AG10803 (cell line): ENCODE results near the gene GPR161.
A peak's percentile ranks its signal among the peaks of the same experiment; 100 is the strongest.

Experiments used
- DNase-seq: peaks from one replicate; pipeline ENCODE4 v3.0.0; 2010; ENCODE audit warnings: low read depth
- H3K4me3 ChIP-seq: 2 replicates; pipeline ENCODE4 v1.5.1; 2011; ENCODE audit warnings: mild to moderate bottlenecking, low read length, control low read depth
- TF ChIP-seq, protein P1 (sequence below): conservative IDR thresholded peaks from 2 replicates; pipeline ENCODE4 v1.5.1; 2011; ENCODE audit warnings: mild to moderate bottlenecking, low read length, control low read depth, inconsistent platforms

The GPR161 gene

DNA sequence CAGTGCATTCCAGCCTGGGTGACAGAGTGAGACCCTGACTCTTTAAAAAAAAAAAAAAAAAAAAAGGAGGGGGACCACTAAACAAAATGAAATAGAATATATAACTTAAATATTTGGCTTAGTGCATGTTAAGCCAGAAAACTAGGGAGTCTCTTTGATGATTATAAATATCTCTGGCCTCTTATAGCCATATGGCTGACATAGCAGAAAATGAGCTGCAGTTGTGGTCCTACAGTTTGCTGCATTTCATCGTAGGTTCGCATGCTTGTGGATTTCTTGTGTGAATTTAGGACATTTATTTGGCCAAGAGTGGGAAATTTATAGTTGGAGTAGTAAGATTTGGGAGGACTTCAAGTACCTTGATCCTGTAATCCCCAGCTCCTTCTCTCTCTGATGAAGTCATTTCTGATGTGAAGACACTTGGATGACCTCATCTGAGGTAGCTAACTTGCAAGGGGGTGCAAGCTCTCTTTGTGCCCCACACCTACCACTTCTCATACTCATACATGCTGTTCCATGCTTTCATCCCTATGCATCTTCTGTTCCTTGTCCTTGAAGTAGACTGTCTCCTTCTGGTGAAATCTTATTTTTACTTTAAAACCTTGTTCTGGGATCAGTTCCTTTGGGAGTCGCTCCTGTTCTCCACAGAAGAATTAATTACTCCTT is 35.7 kb upstream of the GPR161 start:
- H3K4me3 ChIP-seq: no peak overlapping the region
- TF ChIP-seq, protein P1, sequence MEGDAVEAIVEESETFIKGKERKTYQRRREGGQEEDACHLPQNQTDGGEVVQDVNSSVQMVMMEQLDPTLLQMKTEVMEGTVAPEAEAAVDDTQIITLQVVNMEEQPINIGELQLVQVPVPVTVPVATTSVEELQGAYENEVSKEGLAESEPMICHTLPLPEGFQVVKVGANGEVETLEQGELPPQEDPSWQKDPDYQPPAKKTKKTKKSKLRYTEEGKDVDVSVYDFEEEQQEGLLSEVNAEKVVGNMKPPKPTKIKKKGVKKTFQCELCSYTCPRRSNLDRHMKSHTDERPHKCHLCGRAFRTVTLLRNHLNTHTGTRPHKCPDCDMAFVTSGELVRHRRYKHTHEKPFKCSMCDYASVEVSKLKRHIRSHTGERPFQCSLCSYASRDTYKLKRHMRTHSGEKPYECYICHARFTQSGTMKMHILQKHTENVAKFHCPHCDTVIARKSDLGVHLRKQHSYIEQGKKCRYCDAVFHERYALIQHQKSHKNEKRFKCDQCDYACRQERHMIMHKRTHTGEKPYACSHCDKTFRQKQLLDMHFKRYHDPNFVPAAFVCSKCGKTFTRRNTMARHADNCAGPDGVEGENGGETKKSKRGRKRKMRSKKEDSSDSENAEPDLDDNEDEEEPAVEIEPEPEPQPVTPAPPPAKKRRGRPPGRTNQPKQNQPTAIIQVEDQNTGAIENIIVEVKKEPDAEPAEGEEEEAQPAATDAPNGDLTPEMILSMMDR: no peak
- no peak for DNase-seq

- H3K4me3 ChIP-seq: no peak overlapping the region
- DNase-seq: peak; percentile 4
- TF ChIP-seq, protein P1: no peak
Observed at GRCh38 chr1:168170564-168171508, 34.1 kb upstream of the GPR161 start.

- TF ChIP-seq, protein P1: no peak
- DNase-seq: no peak
- H3K4me3 ChIP-seq: no peak overlapping the region
Observed at GRCh38 chr1:168167806-168168205, 31.1 kb upstream of the GPR161 start.

DNA sequence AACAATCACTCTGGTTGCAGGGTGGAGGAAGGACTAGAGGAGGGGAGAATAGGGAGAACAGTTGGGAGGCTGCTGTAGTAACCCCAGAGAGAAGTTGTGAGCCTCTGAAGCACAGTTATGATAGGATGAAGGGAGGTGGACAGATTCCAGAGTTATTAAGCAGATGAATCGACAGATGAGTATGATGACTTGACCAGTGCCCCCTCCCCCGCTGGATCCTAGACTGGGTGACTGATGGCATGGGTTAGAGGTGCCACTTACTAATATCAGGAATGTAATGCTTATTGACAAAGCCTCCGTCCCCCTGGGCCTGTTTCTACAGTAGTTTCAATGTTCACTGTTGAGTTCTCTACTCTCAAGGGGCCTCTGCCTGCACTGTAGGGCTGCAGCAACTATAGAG is 28.0 kb upstream of the GPR161 start:
- no peak overlapping the region for H3K4me3 ChIP-seq
- TF ChIP-seq, protein P1: no peak
- DNase-seq: no peak

DNA sequence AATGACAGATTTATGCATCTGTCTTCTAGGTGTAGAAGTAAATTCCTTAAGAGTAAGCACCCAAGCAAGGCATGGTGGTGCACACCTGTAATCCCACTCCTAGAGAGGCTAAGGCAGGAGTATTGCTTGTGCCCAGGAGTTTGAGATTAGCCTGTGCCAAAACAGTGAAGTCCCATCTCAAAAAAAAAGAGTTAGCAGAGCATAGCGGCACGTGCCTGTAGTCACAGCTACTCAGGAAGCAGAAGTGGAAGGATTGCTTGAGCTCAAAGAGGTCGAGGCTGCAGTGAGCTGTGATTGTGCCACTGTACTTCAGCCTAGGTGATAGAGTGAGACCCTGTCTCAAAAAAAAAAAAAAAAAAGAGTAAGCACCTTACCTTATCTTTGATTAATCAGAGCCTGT is 26.9 kb upstream of the GPR161 start:
- TF ChIP-seq, protein P1: no peak
- DNase-seq: no peak
- H3K4me3 ChIP-seq: no peak overlapping the region

- TF ChIP-seq, protein P1: no peak
- DNase-seq: no peak
- H3K4me3 ChIP-seq: no peak overlapping the region
Observed at GRCh38 chr1:168161459-168161858, 24.7 kb upstream of the GPR161 start.
